Gastrocnemius medialis (tissue), 4 donors: ENCODE measurements around the gene GAB2.

Source experiments
- CTCF ChIP-seq, 5 experiments: fragments of 450-650 bp in 3 of 5; fragments of 200-600 bp in 2 of 5; sonication (generic) in 2 of 5; IDR thresholded peaks in 4 of 5; conservative IDR thresholded peaks in 1 of 5; 1 replicate in 4 of 5; 2 replicates in 1 of 5; pipeline ENCODE4 v1.5.1; 2016 to 2019; ENCODE audit warnings: antibody characterized with exemption in 5 of 5, mild to moderate bottlenecking in 3 of 5, moderate library complexity in 3 of 5
- POLR2A ChIP-seq, 2 donors: fragments of 450-650 bp; IDR thresholded peaks; one replicate each; pipeline ENCODE4 v1.6.1; 2017; ENCODE audit warnings: antibody characterized with exemption in 2 of 2, mild to moderate bottlenecking in 2 of 2, moderate library complexity in 2 of 2

- no peak for TF ChIP-seq CTCF (IDR thresholded peaks at IDR 0.05 in 4 of 5, conservative IDR thresholded peaks at IDR 0.05 in 1 of 5)
- no peak for TF ChIP-seq POLR2A (IDR thresholded peaks at IDR 0.05)
Observed at GRCh38 chr11:78453140-78453935, 35.7 kb upstream of the GAB2 start.
